K562 (cell line): ENCODE data around the gene LST1. TPM values are rescaled to one million over a fixed set of nuclear protein-coding genes. Genes with fewer than 3 reads are reported as not detected.

Experiments used
- ARHGAP35 ChIP-seq: fragments of 450-650 bp; IDR thresholded peaks from 2 replicates; pipeline ENCODE4 v1.6.1; 2018; ENCODE audit not compliant: partially characterized antibody
- ATF7 ChIP-seq: fragments of 450-650 bp; IDR thresholded peaks from 2 replicates; pipeline ENCODE4 v1.7.1; 2014; ENCODE audit warnings: mild to moderate bottlenecking, moderate library complexity
- CC2D1A ChIP-seq: fragments of 450-650 bp; IDR thresholded peaks from 2 replicates; pipeline ENCODE4 v1.6.1; 2017; ENCODE audit warnings: mild to moderate bottlenecking
- CHD1 ChIP-seq: fragments of 200-600 bp; sonication (generic); IDR thresholded peaks from one replicate; pipeline ENCODE4 v1.6.1; 2012; ENCODE audit warnings: mild to moderate bottlenecking, moderate library complexity, low read length, inconsistent platforms
- CUX1 ChIP-seq: fragments of 200-800 bp; sonication (Bioruptor generic); IDR thresholded peaks from 2 replicates; pipeline ENCODE4 v1.6.1; 2016; ENCODE audit warnings: missing genetic modification characterization, missing compliant biosample characterization
- E2F1 ChIP-seq: sonication (generic); formaldehyde crosslinking; IDR thresholded peaks from 2 replicates; pipeline ENCODE4 v1.8.1; 2023; ENCODE audit warnings: mild to moderate bottlenecking, missing genetic modification reagents, moderate library complexity
- ELK1 ChIP-seq: sonication (generic); formaldehyde crosslinking; IDR thresholded peaks from 2 replicates; pipeline ENCODE4 v1.8.1; 2022; ENCODE audit warnings: missing genetic modification reagents
- EP400 ChIP-seq: fragments of 450-650 bp; IDR thresholded peaks from 2 replicates; pipeline ENCODE4 v1.6.1; 2017; ENCODE audit warnings: antibody characterized with exemption, mild to moderate bottlenecking, moderate library complexity
- FOXK2 ChIP-seq, 2 experiments: fragments of 450-650 bp; IDR thresholded peaks in 1 of 2; conservative IDR thresholded peaks in 1 of 2; 2 replicates each; pipeline ENCODE4 v1.6.1; 2016; ENCODE audit warnings: low read depth in 2 of 2, mild to moderate bottlenecking in 1 of 2
- HMG20A ChIP-seq: fragments of 450-650 bp; formaldehyde crosslinking; conservative IDR thresholded peaks from 2 replicates; pipeline ENCODE4 v1.4.0; 2020; ENCODE audit warnings: mild to moderate bottlenecking, mixed read lengths
- PHB2 ChIP-seq: fragments of 450-650 bp; IDR thresholded peaks from 2 replicates; pipeline ENCODE4 v1.6.1; 2017; ENCODE audit warnings: low read depth
- RBM17 ChIP-seq: fragments of 200-400 bp; formaldehyde crosslinking; IDR thresholded peaks from 2 replicates; pipeline ENCODE4 v1.6.1; 2017; ENCODE audit warnings: low read depth, mild to moderate bottlenecking, low read length, borderline replicate concordance
- RHOXF2B ChIP-seq: fragments of 250-450 bp; sonication (Bioruptor Pico); conservative IDR thresholded peaks from 2 replicates; pipeline ENCODE4 v1.5.1; 2021
- SMAD3 ChIP-seq: fragments of 450-650 bp; formaldehyde crosslinking; conservative IDR thresholded peaks from 2 replicates; pipeline ENCODE4 v1.4.0; 2020; ENCODE audit warnings: mild to moderate bottlenecking
- TAF15 ChIP-seq: fragments of 200-400 bp; formaldehyde crosslinking; IDR thresholded peaks from 2 replicates; pipeline ENCODE4 v1.6.1; 2017; ENCODE audit warnings: mild to moderate bottlenecking, low read depth, low read length, moderate library complexity
- UBTF ChIP-seq, 2 experiments: IDR thresholded peaks; 2 replicates each; pipeline ENCODE4 v1.6.1; 2012; ENCODE audit warnings: improper control_type of control experiment in 2 of 2, low read depth in 2 of 2, low read length in 2 of 2, borderline replicate concordance in 1 of 2
- ZNF644 ChIP-seq: fragments of 200-800 bp; sonication (Bioruptor generic); IDR thresholded peaks from 2 replicates; pipeline ENCODE4 v1.6.1; 2016; ENCODE audit warnings: low read depth, missing genetic modification characterization, missing compliant biosample characterization
- ZNF695 ChIP-seq: fragments of 450-650 bp; formaldehyde crosslinking; IDR thresholded peaks from 2 replicates; pipeline ENCODE4 v1.4.0; 2020; ENCODE audit warnings: mild to moderate bottlenecking, moderate library complexity
- ZNF707 ChIP-seq: fragments of 250-450 bp; sonication (Bioruptor Pico); conservative IDR thresholded peaks from 2 replicates; pipeline ENCODE4 v1.8.0; 2022; ENCODE audit warnings: inconsistent platforms, mild to moderate bottlenecking, moderate library complexity
- ZNF830 ChIP-seq: fragments of 250-450 bp; sonication (Bioruptor Pico); IDR thresholded peaks from 2 replicates; pipeline ENCODE4 v1.5.0; 2021; ENCODE audit warnings: mild to moderate bottlenecking
- polyA plus RNA-seq, 8 experiments: library from polyadenylated mRNA; depleted of rRNA in 4 of 8; stranded (reverse) in 5 of 8; unstranded in 3 of 8; fragments of >200 nt; fragmentation: Nextera tagmentation in 2 of 8; fragmentation: Illumina TruSeq in 1 of 8; extraction: Ambion mirVana in 2 of 8; extraction: Trizol in 1 of 8; gene quantifications; 2 replicates each; pipeline versions ENCODE4 v1.2.1 to v1.2.3, GENCODE V29; 2011 to 2014; ENCODE audit warnings: inconsistent platforms in 1 of 8, missing spikeins in 1 of 8
- total RNA-seq, 7 experiments: library from RNA; depleted of rRNA in 6 of 7; stranded (reverse); fragments of >200 nt in 6 of 7; fragmentation: Illumina TruSeq in 2 of 7; extraction: Trizol in 2 of 7; gene quantifications; 2 replicates each; pipeline versions ENCODE4 v1.2.1 to v1.2.3, GENCODE V29; 2011 to 2021; ENCODE audit warnings: low replicate concordance in 1 of 7

Gene LST1
- total and polyA plus RNA-seq, 9 of the 15 experiments (the other 6 are each of a cell fraction or from before 2014, with no cell fraction given) = 0.82 to 7.8 (median 1.7) TPM

- TF ChIP-seq CHD1 (peak; percentile 95), SMAD3 (CRISPR knock-in tag) (no peak), ELK1 (no peak), HMG20A (no peak), ZNF644 (tag) (no peak), PHB2 (no peak), CC2D1A (0 out of 2 replicates have a peak, but pooled peaks have one; percentile 54), ZNF695 (CRISPR knock-in tag) (no peak), RHOXF2B (CRISPR knock-in tag) (no peak), E2F1 (CRISPR knock-in tag) (no peak), TAF15 (no peak), EP400 (no peak), ZNF707 (no peak), UBTF (IDR thresholded peaks at IDR 0.05; ENCODE audit: borderline replicate concordance in 1 of 2, low read depth in 2 of 2, low read length in 2 of 2) (no peak), RBM17 (no peak), ZNF830 (no peak), ATF7 (no peak), FOXK2 (conservative IDR thresholded peaks at IDR 0.05 in 1 of 2, IDR thresholded peaks at IDR 0.05 in 1 of 2; ENCODE audit: low read depth in 2 of 2) (peak; percentile 47 to 67; a peak in 2 of 4 replicates), CUX1 (CRISPR knock-in tag) (no peak), ARHGAP35 (peak; percentile 38)
Observed at GRCh38 chr6:31621320-31621939, 35.4 kb downstream of the LST1 start (continued).
